Thoracic aorta (tissue), 2 donors: ENCODE results near the gene MRPS18A. TPM values are rescaled to one million over a fixed set of nuclear protein-coding genes. Genes with fewer than 3 reads are reported as not detected.

Experiments
- ATAC-seq: fragments of 150-250 bp; one replicate; pipeline ENCODE4 v1.8.0; 2017; ENCODE audit warnings: low read depth; ENCODE audit not compliant: insufficient number of reproducible peaks, low FRiP score
- DNase-seq: peaks from one replicate; pipeline ENCODE4 v3.0.0-alpha.2; 2020; ENCODE audit warnings: low spot score
- H3K27ac ChIP-seq, 2 donors: fragments of 200-600 bp; sonication (generic); 1 replicate in 1 of 2; 2 replicates in 1 of 2; pipeline ENCODE4 v1.5.1; 2016; ENCODE audit warnings: mild to moderate bottlenecking in 2 of 2, moderate library complexity in 2 of 2
- H3K27me3 ChIP-seq: fragments of 200-600 bp; sonication (generic); replicated peaks from 2 replicates; pipeline ENCODE4 v1.6.0; 2016; ENCODE audit warnings: mild to moderate bottlenecking; ENCODE audit not compliant: insufficient read depth
- H3K36me3 ChIP-seq: fragments of 200-600 bp; sonication (generic); one replicate; pipeline ENCODE4 v1.5.1; 2016
- H3K4me1 ChIP-seq, 2 donors: fragments of 200-600 bp; sonication (generic); 1 replicate in 1 of 2; 2 replicates in 1 of 2; pipeline versions ENCODE4 v1.5.1 to v1.6.0; 2016; ENCODE audit warnings: low read depth in 2 of 2, mild to moderate bottlenecking in 1 of 2; ENCODE audit not compliant: control insufficient read depth in 1 of 2
- H3K4me3 ChIP-seq: fragments of 200-600 bp; sonication (generic); 2 replicates; pipeline ENCODE4 v1.5.1; 2016; ENCODE audit warnings: mild to moderate bottlenecking
- H3K9me3 ChIP-seq: fragments of 200-600 bp; sonication (generic); 2 replicates; pipeline ENCODE4 v1.5.1; 2016
- CTCF ChIP-seq: fragments of 200-600 bp; sonication (generic); IDR thresholded peaks from one replicate; pipeline ENCODE4 v1.5.1; 2019; ENCODE audit warnings: antibody characterized with exemption
- total RNA-seq, 2 donors: library from RNA; depleted of rRNA; stranded (reverse); fragments of >200 nt; gene quantifications; one replicate each; pipeline versions ENCODE4 v1.1.0 to v1.2.3, GENCODE V29; 2016

MRPS18A gene
- total RNA-seq, 2 donors from 2014 or later, result 21.2 to 39.4 TPM

- TF ChIP-seq CTCF, result no peak
- ATAC-seq (no peak), DNase-seq (no peak)
- Histone ChIP-seq H3K27me3 (no peaks in the 10 kb centered on the region), H3K4me3 (no peak overlapping the region), H3K36me3 (no peaks in the 10 kb centered on the region), H3K27ac (no peak overlapping the region), H3K4me1 (no peaks in the 10 kb centered on the region), H3K9me3 (peaks cover 13% of the 10 kb centered on the region)
Measured at GRCh38 chr6:43733471-43734293, 46.1 kb upstream of the MRPS18A start.

GRCh38 chr6:43730634-43731033 is 43.0 kb upstream of the MRPS18A start:
- peaks cover 13% of the 10 kb centered on the region for H3K9me3 ChIP-seq
- no peak for TF ChIP-seq CTCF
- no peak overlapping the region for H3K27ac ChIP-seq
- H3K4me3 ChIP-seq, result no peak overlapping the region
- DNase-seq (no peak), ATAC-seq (no peak)
- H3K27me3 ChIP-seq, result no peaks in the 10 kb centered on the region
- H3K4me1 ChIP-seq, result no peaks in the 10 kb centered on the region
- H3K36me3 ChIP-seq, result no peaks in the 10 kb centered on the region

- TF ChIP-seq CTCF, result no peak
- Histone ChIP-seq H3K36me3 (no peaks in the 10 kb centered on the region), H3K4me3 (no peak overlapping the region), H3K4me1 (no peaks in the 10 kb centered on the region), H3K27me3 (no peaks in the 10 kb centered on the region), H3K9me3 (peaks cover 13% of the 10 kb centered on the region), H3K27ac (no peak overlapping the region)
- ATAC-seq, result no peak
- DNase-seq, result no peak
Measured at GRCh38 chr6:43729537-43729936, 41.9 kb upstream of the MRPS18A start.

GRCh38 chr6:43728586-43728985 is 41.0 kb upstream of the MRPS18A start:
- Histone ChIP-seq H3K36me3 (no peaks in the 10 kb centered on the region), H3K9me3 (peaks cover 13% of the 10 kb centered on the region), H3K27me3 (no peaks in the 10 kb centered on the region), H3K4me3 (no peak overlapping the region), H3K27ac (no peak overlapping the region), H3K4me1 (no peaks in the 10 kb centered on the region)
- ATAC-seq (no peak), DNase-seq (no peak)
- TF ChIP-seq CTCF, result no peak

GRCh38 chr6:43727634-43728033 is 40.0 kb upstream of the MRPS18A start:
- Histone ChIP-seq H3K36me3 (no peaks in the 10 kb centered on the region), H3K4me3 (no peak overlapping the region), H3K27me3 (no peaks in the 10 kb centered on the region), H3K4me1 (no peaks in the 10 kb centered on the region), H3K9me3 (peaks cover 13% of the 10 kb centered on the region), H3K27ac (no peak overlapping the region)
- TF ChIP-seq CTCF, result no peak
- ATAC-seq (no peak), DNase-seq (no peak)
